Activated naive CD4-positive, alpha-beta T cell treated with Interleukin-2 at 50 U/mL for 16 hours (primary cell): ENCODE data around the gene NIN.

Experiments used
- DNase-seq: peaks from one replicate; pipeline ENCODE4 v3.0.0-alpha.2; 2020

The NIN gene, protein sequence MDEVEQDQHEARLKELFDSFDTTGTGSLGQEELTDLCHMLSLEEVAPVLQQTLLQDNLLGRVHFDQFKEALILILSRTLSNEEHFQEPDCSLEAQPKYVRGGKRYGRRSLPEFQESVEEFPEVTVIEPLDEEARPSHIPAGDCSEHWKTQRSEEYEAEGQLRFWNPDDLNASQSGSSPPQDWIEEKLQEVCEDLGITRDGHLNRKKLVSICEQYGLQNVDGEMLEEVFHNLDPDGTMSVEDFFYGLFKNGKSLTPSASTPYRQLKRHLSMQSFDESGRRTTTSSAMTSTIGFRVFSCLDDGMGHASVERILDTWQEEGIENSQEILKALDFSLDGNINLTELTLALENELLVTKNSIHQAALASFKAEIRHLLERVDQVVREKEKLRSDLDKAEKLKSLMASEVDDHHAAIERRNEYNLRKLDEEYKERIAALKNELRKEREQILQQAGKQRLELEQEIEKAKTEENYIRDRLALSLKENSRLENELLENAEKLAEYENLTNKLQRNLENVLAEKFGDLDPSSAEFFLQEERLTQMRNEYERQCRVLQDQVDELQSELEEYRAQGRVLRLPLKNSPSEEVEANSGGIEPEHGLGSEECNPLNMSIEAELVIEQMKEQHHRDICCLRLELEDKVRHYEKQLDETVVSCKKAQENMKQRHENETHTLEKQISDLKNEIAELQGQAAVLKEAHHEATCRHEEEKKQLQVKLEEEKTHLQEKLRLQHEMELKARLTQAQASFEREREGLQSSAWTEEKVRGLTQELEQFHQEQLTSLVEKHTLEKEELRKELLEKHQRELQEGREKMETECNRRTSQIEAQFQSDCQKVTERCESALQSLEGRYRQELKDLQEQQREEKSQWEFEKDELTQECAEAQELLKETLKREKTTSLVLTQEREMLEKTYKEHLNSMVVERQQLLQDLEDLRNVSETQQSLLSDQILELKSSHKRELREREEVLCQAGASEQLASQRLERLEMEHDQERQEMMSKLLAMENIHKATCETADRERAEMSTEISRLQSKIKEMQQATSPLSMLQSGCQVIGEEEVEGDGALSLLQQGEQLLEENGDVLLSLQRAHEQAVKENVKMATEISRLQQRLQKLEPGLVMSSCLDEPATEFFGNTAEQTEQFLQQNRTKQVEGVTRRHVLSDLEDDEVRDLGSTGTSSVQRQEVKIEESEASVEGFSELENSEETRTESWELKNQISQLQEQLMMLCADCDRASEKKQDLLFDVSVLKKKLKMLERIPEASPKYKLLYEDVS (N-terminal part only)

DNA sequence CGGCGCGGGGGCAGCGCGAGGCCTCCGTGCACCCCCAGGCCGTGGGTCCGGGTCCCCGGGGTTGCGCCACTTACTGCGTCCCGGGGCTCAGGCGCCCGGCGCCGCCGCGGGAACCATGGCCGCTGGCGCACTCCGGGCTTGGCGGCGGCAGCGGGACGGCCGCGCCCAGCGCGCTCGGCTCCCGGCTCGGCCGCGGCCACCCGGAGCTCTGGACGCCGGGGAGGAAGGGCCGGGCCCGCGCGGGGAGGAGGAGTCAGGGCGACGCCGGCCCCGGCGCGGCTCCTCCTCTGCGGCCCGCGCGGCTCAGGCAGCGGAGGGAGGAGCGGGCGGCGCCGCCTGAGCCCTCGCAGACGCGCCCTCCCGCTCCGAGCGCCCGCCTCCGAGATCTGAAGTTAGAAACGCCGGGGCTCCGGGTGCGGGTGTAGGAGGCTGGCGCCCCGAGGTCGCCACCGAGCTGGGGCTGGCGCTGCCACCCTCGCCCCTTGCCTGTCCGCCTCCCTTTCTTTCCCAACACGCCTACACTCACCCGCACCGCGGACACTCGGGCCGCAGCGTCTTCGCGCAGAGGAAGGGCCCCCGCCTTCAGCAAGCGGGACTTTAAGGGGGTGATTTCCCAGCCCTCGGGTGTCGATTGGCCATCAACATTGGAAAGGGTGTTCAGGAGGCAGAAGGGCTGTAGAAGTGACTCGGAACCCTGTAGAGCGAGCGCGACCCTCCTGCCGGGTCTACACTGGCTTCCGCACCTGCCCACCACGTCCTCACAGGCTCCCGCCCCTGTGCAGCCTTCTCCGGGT is at the start of gene NIN:
Gene NIN, minus strand, starts transcription at position 231 of the 794 bp plus-strand sequence. CDS start 9,106 bp downstream, outside the sequence.
- peak; percentile 76 for DNase-seq

GRCh38 chr14:50875359-50876070 is 44.6 kb upstream of the NIN start:
- DNase-seq = peak; percentile 60

GRCh38 chr14:50874757-50875156 is 43.8 kb upstream of the NIN start:
- DNase-seq = no peak

- no peak for DNase-seq
Observed at GRCh38 chr14:50871914-50872732, 41.2 kb upstream of the NIN start, which contains the start of gene ABHD12B. ABHD12B (plus strand) TSS chr14:50872053; CDS start chr14:50872175, 122 bp downstream.

GRCh38 chr14:50871228-50871627 is 40.3 kb upstream of the NIN start:
- DNase-seq = no peak

DNA sequence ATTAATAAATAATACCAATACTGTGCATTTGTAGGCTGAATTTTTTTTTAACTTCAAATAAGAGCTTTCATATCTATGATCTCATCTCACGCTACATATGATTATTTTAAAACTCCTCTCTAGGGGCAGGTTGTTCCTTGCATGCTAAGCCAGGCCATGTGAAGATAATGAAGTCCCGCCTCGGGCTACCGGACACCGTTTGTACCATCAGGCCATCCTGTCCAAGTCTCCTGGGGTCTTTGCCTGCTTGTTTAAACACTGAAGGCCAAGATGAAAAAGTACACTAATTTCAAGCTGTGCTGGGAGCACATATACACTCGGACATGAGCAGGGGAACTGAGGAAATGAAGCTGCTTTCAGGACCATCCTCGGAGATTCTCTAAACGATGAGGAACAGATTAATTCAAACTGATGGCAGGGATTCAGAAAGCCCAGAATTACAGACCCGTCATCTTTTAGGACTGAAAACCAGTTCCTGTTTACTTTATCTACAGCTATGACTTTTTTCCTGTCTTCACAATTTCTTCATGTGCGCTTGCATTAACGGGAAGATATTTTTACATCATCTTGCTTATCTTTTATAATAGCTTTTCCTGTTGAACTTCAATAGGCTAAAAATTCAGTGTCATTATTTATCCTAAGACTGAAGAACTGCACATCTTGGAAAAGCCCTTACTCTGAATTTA is 34.6 kb upstream of the NIN start:
- DNase-seq = no peak

GRCh38 chr14:50864946-50865345 is 34.0 kb upstream of the NIN start:
- no peak for DNase-seq

DNA sequence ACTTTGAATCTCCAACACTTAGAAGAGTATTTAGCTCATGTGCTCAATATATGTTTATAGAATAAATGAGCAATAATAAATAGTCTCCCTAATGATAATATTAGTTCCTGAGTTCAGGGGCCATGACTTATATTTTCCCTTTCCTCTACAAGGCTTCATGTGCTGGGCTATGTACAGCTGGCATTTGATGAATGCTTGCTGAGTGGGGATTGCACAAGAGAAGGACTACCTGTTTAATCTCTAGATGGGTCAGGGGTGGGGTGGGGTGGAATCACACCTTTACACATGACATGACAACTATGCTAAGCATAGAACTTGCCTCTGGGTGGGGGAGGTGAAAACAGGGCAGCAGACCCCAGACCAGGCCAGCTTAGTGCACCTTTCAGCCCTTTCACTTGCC is 33.3 kb upstream of the NIN start:
- DNase-seq = no peak

GRCh38 chr14:50862036-50862570 is 31.1 kb upstream of the NIN start:
- no peak for DNase-seq

- peak; percentile 89 for DNase-seq
Observed at GRCh38 chr14:50860478-50861086, 29.6 kb upstream of the NIN start.

GRCh38 chr14:50859296-50859624 is 28.3 kb upstream of the NIN start:
- no peak for DNase-seq

DNA sequence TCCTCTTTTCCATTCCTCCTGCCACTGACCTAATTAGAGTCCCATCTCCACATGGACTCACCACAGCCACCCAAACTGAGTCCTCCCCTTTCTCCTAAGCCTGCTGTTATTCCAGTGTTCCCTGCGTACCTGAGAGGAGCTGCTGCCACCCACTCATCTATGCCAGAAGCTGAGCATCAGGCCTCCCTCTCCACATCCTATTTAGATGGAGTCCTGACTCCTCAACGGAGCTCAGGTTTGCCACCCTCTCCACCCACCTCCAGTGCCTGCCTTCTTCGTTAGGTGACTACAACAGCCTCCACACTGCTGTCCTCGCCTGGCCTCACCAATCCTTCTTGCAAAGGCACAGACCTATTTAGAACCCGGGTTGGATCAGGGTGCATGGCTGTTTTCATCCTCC is 25.7 kb upstream of the NIN start:
- DNase-seq = no peak

DNA sequence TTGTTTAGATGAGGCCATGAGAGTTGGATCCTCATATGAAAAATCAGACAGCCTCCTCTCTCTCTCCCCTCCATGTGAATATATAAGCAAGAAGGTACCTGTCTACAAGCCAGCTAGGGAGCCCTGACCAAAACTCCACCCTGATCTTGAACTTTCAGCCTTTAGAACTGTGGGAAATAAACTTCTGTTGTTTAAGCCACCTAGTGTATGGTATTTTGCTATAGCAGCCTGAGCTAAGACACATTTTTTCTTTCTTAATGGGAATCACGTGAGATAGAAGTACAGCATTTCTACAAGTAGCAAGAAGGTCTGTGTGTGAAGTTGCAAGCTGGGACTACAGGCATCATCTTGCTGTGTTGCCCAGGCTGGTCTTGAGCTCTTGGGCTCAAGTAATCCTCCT is 24.6 kb upstream of the NIN start:
- DNase-seq = no peak

- DNase-seq = no peak
Observed at GRCh38 chr14:50854521-50854920, 23.6 kb upstream of the NIN start.

GRCh38 chr14:50853891-50854290 is 22.9 kb upstream of the NIN start:
- no peak for DNase-seq

GRCh38 chr14:50846226-50846880 is 15.4 kb upstream of the NIN start:
- DNase-seq = no peak

- no peak for DNase-seq
Observed at GRCh38 chr14:50845166-50845565, 14.2 kb upstream of the NIN start.

- no peak for DNase-seq
Observed at GRCh38 chr14:50844391-50844790, 13.4 kb upstream of the NIN start.

DNA sequence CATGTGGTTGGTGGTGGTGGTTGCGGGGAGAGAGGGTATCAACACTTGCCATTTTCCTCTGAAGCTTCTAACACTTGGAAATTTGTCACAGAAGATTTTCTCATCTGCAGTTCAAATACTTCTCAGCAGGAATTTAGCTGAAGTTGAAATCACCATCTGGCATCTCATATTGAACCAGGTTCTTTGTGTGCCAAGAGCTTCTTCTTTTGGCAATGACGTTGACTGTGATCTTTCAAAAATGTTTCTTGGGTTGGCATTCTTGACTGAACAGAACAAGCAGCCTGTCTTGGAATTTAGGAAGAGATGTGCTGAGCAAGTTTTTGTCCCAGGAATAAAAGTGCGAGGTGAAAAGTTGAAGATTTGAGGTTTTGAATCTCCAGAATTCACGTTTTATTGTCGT is 8.7 kb upstream of the NIN start:
- no peak for DNase-seq
